Stimulated activated effector memory CD8-positive, alpha-beta T cell treated with anti-CD3 and anti-CD28 coated beads, Interleukin-12 subunit alpha, Interleukin-12 subunit beta, amount 100 ng/mL, for 72 hours (primary cell): ENCODE data around the gene GBX1.

ENCODE experiments used
- ATAC-seq: fragments of 150-1000 bp; cut with Tn5 transposase; 2 replicates; pipeline ENCODE4 v1.10.0; 2021
- DNase-seq, 2 donors: peaks; one replicate each; pipeline ENCODE4 v3.0.0; 2021 to 2022; ENCODE audit warnings: low spot score in 2 of 2
- H3K27ac Mint-ChIP-seq: one replicate; pipeline ENCODE4 v1.8.0; 2022; ENCODE audit warnings: mild to moderate bottlenecking, mixed read lengths
- H3K36me3 Mint-ChIP-seq: one replicate; pipeline ENCODE4 v1.8.0; 2022; ENCODE audit warnings: mild to moderate bottlenecking, mixed read lengths
- H3K4me1 Mint-ChIP-seq: one replicate; pipeline ENCODE4 v1.8.0; 2022; ENCODE audit warnings: mixed read lengths
- H3K4me3 Mint-ChIP-seq: one replicate; pipeline ENCODE4 v1.8.0; 2022; ENCODE audit warnings: mild to moderate bottlenecking, mixed read lengths
- H3K9me3 Mint-ChIP-seq: one replicate; pipeline ENCODE4 v1.8.0; 2022; ENCODE audit warnings: mixed read lengths

Gene GBX1

DNA sequence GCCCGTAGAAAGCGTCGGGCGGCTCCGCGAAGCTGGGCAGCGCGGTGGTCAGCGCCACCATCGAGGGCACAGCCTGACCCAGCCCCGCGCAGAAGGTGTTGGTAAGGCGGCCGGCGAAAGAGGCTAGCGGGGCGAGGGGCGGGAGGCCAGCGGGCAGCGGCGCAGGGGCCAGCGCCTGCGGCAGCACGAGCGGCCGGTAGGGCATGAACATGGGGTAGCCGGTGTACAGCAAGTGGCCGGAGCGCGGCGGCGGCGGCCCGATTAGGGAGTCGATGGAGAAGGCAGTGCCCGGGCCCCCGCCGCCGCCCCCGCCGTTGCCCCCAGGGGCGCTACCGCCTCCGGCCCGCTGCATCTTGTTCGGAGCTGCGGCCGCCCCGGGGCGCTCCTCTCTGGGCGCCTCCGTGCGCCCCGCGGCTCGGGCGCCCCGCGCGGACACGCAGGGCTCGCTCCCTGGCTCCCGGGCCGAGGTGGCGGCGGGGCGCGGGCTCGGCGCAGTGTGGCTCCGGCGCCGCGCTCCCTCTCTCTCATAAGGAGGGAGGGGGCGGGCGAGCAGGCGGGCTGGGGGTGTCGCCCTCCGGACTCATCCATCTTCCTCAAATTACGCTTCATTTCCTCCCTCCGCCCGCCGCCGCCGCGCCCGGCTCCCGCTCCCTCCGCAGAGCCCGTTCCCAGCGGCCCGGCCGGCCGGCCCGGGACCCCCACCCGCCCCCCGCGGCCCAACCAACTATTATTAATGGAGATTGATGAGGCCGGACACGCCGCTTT, at the start of gene GBX1:
TSS of gene GBX1 (minus strand) at position 498 of the 765 bp plus-strand sequence. CDS start at position 352, 146 bp downstream.
- Mint-ChIP-seq H3K9me3 (no peaks in the 10 kb centered on the region), H3K4me3 (peak within 1 kb of the TSS; percentile 66), H3K4me1 (peaks cover 15% of the 10 kb centered on the region), H3K36me3 (no peaks in the 10 kb centered on the region), H3K27ac (no peak within 1 kb of the TSS)
- ATAC-seq (peak; percentile 49), DNase-seq (no peak)

DNA sequence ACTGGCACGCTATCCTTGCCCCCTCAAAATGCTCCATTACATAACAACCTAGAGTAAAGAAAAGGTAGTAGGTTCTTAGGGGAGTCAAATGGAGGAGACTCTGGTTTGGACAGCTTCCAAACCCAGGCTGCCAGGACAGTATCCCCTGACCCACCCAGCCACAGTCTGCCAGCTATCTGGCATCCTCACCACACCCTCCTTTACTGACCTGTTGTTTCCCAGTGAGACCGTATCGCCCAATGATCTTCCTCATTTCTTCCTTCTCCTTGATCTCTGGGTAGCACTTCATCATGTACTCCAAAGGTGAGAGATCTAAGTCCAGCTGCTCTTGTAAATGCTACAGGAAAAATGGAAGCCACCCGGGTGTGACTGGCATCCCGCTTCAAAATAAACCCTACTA, 47.9 kb upstream of the GBX1 start:
- DNase-seq: no peak
- no peak for ATAC-seq
- H3K36me3 Mint-ChIP-seq: peaks cover 87% of the 10 kb centered on the region
- peaks cover 7% of the 10 kb centered on the region for H3K4me1 Mint-ChIP-seq
- H3K27ac Mint-ChIP-seq: no peak overlapping the region
- no peak overlapping the region for H3K4me3 Mint-ChIP-seq
- no peaks in the 10 kb centered on the region for H3K9me3 Mint-ChIP-seq

DNA sequence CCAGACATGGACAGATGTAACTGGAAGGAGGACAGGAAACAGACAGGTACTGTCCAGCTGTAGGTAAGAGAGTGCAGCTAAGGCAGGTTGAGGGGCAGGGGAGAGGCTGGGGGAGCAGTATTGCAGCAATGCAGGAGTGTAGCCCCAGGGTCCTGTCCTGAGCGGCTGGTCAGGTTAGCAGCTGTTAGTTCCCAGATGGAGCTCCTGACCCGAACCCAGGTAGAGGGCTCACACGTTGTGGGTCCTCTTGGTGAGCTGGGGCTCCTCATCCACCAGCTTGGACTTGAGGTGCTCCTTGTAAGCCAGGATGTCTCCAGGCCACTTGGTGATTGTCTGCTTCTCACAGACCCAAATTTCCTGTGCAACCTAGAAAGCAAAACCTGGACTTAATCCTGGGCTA, 46.3 kb upstream of the GBX1 start:
- Mint-ChIP-seq H3K4me1 (peaks cover 14% of the 10 kb centered on the region), H3K9me3 (no peaks in the 10 kb centered on the region), H3K36me3 (peaks cover 71% of the 10 kb centered on the region), H3K4me3 (no peak overlapping the region), H3K27ac (no peak overlapping the region)
- ATAC-seq (no peak), DNase-seq (no peak)

DNA sequence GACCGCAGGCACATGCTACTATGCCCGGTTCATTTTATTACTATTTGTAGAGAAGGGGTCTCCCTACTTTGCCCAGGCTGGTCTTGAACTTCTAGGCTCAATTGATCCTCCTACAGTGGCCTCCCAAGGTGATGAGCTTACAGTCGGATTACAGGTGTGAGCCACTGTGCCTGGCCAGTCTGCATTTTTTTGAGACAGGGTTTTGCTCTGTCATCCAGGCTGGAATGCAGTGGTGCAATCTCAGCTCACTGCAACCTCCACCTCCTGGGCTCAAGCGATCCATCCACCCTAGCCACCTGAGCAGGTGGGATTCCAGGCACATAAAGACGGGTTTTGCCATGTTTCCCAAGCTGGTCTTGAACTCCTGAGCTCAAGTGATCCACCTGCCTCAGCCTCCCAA, 45.1 kb upstream of the GBX1 start:
- Mint-ChIP-seq H3K4me1 (peaks cover 17% of the 10 kb centered on the region), H3K27ac (no peak overlapping the region), H3K9me3 (no peaks in the 10 kb centered on the region), H3K4me3 (no peak overlapping the region), H3K36me3 (peaks cover 59% of the 10 kb centered on the region)
- ATAC-seq (no peak), DNase-seq (no peak)

DNA sequence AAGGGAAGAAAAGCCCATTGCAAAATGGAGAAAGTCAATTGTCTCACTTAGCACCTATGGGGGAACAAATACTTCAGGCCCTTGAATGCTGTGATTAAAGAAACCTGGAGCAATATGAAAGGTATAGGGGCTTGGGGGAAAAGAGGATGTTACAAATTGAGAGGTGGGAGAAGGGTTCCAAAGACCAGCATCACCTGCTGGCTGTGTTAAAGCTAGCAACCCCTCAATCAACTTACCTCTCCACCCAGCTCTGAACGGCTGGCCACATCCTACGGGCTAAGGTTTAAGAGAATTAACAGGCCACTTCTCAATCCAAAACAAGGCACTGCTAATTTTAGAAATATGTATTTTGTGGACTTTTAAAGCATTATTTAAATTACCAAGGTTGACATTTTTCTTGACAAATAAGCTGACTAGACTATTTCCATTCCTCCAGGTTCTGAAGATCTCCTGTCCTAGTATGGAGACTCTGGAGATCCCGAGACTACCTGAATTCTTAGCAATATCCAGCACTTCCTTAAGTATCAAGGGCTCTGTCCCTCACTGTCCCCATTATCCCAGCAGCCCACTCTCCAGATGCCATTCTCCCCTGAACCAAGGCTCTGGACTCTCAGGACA, 43.8 kb upstream of the GBX1 start:
- no peak for DNase-seq
- Mint-ChIP-seq H3K36me3 (peaks cover 45% of the 10 kb centered on the region), H3K27ac (peak overlapping the region; percentile 48), H3K4me1 (peaks cover 30% of the 10 kb centered on the region), H3K9me3 (no peaks in the 10 kb centered on the region), H3K4me3 (no peak overlapping the region)
- no peak for ATAC-seq

DNA sequence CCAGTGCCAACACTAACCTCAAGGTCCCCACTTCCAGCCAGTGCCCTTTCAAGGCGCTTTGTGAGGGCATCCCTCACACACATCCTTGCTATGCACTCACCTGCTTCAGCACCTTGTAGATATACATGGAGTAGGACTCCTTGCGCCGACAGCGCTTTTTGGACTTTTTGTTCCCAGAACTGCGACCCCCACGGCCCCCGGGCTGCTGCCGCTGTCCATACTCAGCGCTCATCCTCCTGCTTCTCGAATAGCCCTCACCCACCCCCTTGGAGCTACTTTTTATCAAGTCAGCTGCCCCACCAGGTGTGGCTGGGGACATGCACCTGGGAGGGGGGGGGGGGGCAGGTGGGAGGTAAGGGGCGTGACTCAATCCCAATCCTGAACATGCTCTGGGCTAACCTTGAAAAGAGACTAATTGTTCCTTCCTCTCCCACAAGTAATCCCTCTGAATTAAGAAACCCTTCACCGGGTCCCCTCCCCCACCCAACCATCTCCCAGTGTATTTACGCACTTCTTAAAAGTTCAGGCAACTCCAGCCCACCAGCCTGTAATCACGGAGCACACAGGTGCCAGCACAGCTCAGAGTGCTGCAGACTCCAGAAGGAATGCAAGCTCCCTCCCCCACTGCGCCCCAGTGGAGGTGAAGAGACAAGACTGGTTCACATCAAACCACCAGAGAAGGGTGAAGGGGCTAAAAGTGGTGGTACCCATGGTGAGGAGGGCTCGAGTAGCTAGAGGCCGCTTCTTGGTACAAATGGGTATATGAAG, 42.8 kb upstream of the GBX1 start, which contains the start of gene H2BK1:
TSS of gene H2BK1 (minus strand) at position 402 of the 768 bp plus-strand sequence. CDS start at position 232, 170 bp downstream.
- no peak for DNase-seq
- Mint-ChIP-seq H3K36me3 (peaks cover 36% of the 10 kb centered on the region), H3K27ac (peak within 1 kb of the TSS; percentile 33), H3K4me1 (peaks cover 39% of the 10 kb centered on the region), H3K9me3 (no peaks in the 10 kb centered on the region), H3K4me3 (no peak within 1 kb of the TSS)
- ATAC-seq: no peak

DNA sequence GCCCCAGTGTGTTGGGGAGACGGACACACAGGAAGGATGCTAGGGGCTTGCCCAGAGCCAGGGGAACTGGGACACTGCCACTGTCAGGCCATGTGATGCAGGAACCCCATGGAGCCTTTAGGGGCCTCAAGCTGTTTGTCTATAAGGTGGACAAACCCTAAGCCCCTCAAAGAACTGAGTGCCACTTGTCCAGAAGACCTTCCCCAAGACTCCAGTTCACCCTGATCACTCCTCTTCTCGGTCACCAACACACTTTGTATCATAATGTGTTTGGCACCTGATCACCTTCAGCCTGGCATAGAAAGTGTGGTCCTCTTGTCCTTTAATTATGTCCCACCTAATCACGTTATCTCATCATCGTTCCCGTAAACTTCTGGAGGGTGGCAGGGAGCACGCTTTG, 42.1 kb upstream of the GBX1 start:
- Mint-ChIP-seq H3K36me3 (peaks cover 29% of the 10 kb centered on the region), H3K9me3 (no peaks in the 10 kb centered on the region), H3K27ac (peak overlapping the region; percentile 33), H3K4me3 (no peak overlapping the region), H3K4me1 (peaks cover 45% of the 10 kb centered on the region)
- DNase-seq: no peak
- ATAC-seq: no peak

DNA sequence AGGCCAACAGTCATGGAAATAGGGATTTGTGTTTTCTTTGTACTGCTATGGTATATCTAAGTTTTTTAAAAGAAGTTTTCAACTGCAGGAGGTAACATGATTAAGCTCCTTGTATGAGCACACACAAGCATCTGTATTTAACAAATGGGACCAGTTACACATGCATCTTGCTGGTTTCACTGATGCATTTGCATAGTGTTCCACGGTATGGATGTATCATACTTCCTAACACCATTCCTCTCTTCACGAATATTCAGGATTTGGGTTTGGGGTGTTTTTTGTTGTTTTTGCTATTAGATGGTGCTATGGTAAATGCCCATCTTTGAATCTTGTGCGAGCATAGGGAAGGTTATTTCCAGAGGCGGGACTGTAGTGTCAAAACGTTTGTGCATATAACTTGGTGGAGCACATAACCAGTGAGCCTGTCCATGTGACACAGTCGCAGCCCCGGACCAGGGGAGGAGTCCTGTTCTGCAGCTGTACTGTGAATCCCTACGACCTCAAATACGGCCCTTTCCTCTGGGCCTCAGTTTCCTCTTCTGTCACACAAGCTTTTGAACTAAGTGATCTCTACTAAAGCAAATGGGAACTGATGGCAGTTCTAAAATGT, 40.9 kb upstream of the GBX1 start:
- Mint-ChIP-seq H3K4me1 (peaks cover 48% of the 10 kb centered on the region), H3K9me3 (no peaks in the 10 kb centered on the region), H3K36me3 (peaks cover 16% of the 10 kb centered on the region), H3K4me3 (no peak overlapping the region), H3K27ac (no peak overlapping the region)
- ATAC-seq: no peak
- DNase-seq: no peak

DNA sequence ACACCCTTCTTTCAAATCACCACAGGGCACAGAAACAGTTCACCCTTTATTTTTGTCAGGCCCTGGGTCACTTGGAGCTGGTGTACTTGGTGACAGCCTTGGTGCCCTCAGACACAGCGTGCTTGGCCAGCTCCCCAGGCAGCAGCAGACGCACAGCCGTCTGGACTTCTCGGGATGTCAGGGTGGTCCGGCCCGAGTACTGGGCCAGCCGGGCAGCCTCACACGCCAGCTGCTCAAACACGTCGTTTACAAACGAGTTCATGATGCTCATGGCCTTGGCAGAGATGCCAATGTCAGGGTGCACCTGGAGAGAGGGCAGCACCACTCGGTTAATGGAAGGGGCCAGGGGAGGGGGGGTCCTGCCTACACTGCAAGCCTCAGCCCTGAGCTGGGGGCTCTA, 40.3 kb upstream of the GBX1 start:
- Mint-ChIP-seq H3K9me3 (no peaks in the 10 kb centered on the region), H3K4me1 (peaks cover 48% of the 10 kb centered on the region), H3K27ac (peak overlapping the region; percentile 55), H3K36me3 (peaks cover 11% of the 10 kb centered on the region), H3K4me3 (no peak overlapping the region)
- DNase-seq (no peak), ATAC-seq (no peak)

DNA sequence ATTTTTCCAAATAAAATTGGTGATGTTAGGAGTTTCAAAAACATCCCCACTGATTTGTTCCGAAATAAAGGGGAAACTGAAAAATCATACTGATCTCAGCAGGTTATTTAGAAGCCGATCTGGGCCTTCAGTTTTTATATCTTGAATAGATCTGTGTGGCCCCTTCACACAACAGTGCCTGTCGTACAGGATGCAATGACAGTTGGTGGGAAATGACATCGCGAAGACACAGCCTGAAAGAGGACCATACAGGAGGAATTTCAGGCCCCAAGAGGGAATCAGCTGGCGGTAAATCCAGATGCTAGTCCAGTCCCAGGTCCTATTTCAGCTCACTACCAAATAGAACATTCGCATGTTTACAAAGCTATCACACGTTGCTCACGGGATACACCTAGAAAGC, 39.8 kb upstream of the GBX1 start:
- H3K4me1 Mint-ChIP-seq: peaks cover 48% of the 10 kb centered on the region
- ATAC-seq (peak; percentile 58), DNase-seq (no peak)
- peak overlapping the region; percentile 55 for H3K27ac Mint-ChIP-seq
- H3K9me3 Mint-ChIP-seq: no peaks in the 10 kb centered on the region
- H3K36me3 Mint-ChIP-seq: peaks cover 6% of the 10 kb centered on the region
- no peak overlapping the region for H3K4me3 Mint-ChIP-seq

DNA sequence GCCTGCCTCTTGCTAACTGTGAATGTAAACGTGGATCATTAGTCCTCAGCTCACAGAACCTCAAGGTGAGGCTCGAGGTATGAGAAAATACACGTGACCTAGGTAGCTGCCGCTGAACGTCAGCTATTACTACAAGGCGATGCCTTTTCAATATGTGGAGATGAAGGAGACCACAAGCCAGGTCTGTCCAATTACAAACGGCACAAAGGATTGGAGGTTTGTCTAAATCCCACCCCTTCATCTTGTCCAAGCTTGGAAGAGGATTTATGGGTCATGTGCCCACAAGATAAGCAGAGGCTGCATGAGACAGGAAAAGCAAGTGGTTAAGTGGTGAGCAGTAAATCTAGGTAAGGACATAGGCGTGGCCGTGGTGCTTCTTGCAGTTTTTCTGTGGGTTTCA, 39.4 kb upstream of the GBX1 start:
- DNase-seq: no peak
- peak; percentile 56 for ATAC-seq
- H3K4me1 Mint-ChIP-seq: peaks cover 48% of the 10 kb centered on the region
- H3K4me3 Mint-ChIP-seq: no peak overlapping the region
- peak overlapping the region; percentile 55 for H3K27ac Mint-ChIP-seq
- peaks cover 2% of the 10 kb centered on the region for H3K36me3 Mint-ChIP-seq
- H3K9me3 Mint-ChIP-seq: no peaks in the 10 kb centered on the region

DNA sequence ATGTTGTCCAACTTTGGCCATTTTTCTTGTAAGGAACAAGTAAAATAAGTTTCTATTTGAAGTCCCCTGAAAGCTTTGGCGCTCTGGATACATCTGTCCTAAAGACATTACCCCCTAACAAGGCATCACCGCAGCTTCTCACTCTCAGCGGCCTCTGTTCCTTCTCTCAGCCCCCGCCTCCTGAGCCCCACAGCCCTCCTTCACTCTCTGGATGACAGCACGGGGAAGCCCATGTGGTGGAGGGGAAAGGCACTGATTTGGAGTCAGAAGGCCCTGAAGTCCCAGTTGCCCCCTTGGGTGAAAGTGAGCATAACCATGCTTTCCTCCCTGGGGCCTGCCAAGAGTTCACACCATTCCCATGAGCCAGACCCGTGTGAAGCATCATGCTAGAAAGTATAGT, 38.2 kb upstream of the GBX1 start:
- ATAC-seq (no peak), DNase-seq (no peak)
- Mint-ChIP-seq H3K4me1 (peaks cover 48% of the 10 kb centered on the region), H3K36me3 (no peaks in the 10 kb centered on the region), H3K4me3 (no peak overlapping the region), H3K9me3 (no peaks in the 10 kb centered on the region), H3K27ac (peak overlapping the region; percentile 55)

DNA sequence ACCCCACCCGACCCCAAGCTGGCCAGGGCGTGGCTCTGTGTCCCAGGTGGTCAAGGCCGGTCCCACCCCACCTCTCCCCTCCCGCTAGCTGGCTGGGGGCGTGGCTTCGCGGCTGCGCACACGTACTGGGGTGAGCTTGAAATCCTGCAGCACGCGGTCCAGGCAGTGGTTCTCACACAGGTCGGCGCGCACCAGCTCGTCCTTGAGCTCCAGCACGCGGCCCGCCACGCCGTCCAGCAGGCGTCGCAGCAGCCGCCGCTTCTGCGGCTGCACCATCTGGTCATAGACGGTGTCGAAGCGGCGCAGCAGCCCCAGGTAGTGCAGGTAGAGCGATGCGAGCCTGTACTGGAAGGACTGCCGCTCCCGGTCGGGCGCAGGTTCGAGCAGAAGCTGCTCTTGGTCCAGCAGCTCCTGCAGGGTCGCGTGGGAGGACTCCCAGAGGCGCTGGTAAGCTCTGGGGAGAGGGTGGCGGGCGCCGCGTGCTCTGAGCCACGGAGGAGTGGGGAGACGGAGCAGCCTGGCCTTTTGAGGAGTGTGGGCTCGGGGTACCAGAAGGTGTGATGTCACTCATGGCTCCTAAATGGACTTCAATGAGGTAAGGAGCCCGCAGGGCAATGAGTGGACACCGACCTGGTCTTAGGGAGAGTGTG, 37.0 kb upstream of the GBX1 start:
- Mint-ChIP-seq H3K9me3 (no peaks in the 10 kb centered on the region), H3K36me3 (no peaks in the 10 kb centered on the region), H3K4me3 (no peak overlapping the region), H3K4me1 (peaks cover 42% of the 10 kb centered on the region), H3K27ac (no peak overlapping the region)
- DNase-seq (no peak), ATAC-seq (no peak)

DNA sequence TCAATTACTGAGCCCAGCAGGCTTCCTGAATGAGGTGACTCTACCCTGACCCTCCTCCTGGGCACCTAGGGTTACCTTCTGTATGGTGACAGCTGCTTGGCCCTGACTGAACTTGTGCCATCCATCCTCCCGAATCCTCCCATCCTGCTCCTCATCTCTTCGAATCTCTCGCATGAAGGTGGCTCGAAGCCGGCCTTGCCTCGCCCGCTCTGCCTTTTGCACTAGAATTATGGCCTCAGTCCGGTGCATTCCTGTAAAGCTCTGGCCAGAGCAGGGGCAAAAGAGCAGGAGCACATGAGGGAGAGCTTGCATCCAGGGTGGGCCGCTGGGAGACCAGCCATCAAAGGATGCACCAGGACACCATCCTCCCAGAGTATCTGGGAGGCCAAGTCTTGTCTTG, 35.3 kb upstream of the GBX1 start:
- ATAC-seq: no peak

DNA sequence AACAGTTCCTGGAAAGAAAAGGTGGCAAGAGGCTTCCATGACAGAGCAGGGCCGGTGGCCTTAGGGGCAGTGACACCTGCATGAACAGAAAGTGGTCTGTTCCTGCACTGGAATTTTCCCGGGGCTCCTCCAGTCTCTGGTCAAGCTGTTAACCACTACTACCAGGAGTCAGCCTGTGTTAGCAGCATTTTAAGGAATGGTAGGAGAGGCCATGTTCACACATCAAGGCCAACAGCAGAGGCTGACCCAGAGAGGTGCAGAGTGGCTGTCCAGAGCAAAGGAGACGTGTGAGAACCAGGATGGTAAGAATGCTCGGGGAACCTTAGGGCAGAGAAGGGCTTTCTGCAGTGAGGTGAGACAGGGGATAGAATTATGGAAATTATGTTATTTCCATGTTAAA, 34.3 kb upstream of the GBX1 start:
- no peaks in the 10 kb centered on the region for H3K9me3 Mint-ChIP-seq
- H3K4me1 Mint-ChIP-seq: peaks cover 23% of the 10 kb centered on the region
- no peak overlapping the region for H3K4me3 Mint-ChIP-seq
- ATAC-seq (no peak), DNase-seq (no peak)
- H3K27ac Mint-ChIP-seq: no peak overlapping the region
- no peaks in the 10 kb centered on the region for H3K36me3 Mint-ChIP-seq

More for the DNA sequence above, 35.3 kb upstream of the GBX1 start:
- no peak for DNase-seq
- H3K27ac Mint-ChIP-seq: no peak overlapping the region
- H3K4me1 Mint-ChIP-seq: peaks cover 33% of the 10 kb centered on the region
- H3K4me3 Mint-ChIP-seq: no peak overlapping the region
- no peaks in the 10 kb centered on the region for H3K9me3 Mint-ChIP-seq
- no peaks in the 10 kb centered on the region for H3K36me3 Mint-ChIP-seq
